GM23248 (cell line): ENCODE measurements around the gene TMED1. TPM values are rescaled to one million over a fixed set of nuclear protein-coding genes. Genes with fewer than 3 reads are reported as not detected.
A peak's percentile ranks its signal among the peaks of the same experiment; 100 is the strongest.

Experiments
- DNase-seq: peaks from one replicate; pipeline ENCODE4 v3.0.0-alpha.2; 2015
- H2AFZ ChIP-seq: fragments of 200-600 bp; sonication (generic); 2 replicates; pipeline ENCODE4 v1.6.1; 2016; ENCODE audit warnings: antibody characterized with exemption
- H3F3A ChIP-seq: fragments of 200-600 bp; sonication (generic); 2 replicates; pipeline ENCODE4 v1.6.1; 2016; ENCODE audit warnings: mild to moderate bottlenecking, antibody characterized with exemption, mixed run types; ENCODE audit not compliant: insufficient read depth
- H3K27ac ChIP-seq: fragments of 200-600 bp; sonication (generic); 2 replicates; pipeline ENCODE4 v1.5.1; 2016; ENCODE audit warnings: mild to moderate bottlenecking
- H3K27me3 ChIP-seq: fragments of 200-600 bp; sonication (generic); replicated peaks from 2 replicates; pipeline ENCODE4 v1.6.1; 2016; ENCODE audit warnings: mild to moderate bottlenecking; ENCODE audit not compliant: insufficient read depth
- H3K36me3 ChIP-seq: fragments of 200-600 bp; sonication (generic); 2 replicates; pipeline ENCODE4 v1.6.1; 2016; ENCODE audit warnings: low read depth, mild to moderate bottlenecking
- H3K4me1 ChIP-seq: fragments of 200-600 bp; sonication (generic); 2 replicates; pipeline ENCODE4 v1.6.1; 2016; ENCODE audit warnings: mild to moderate bottlenecking; ENCODE audit not compliant: insufficient read depth
- H3K4me2 ChIP-seq: fragments of 200-600 bp; sonication (generic); one replicate; pipeline ENCODE4 v1.6.1; 2016; ENCODE audit warnings: mild to moderate bottlenecking; ENCODE audit not compliant: unreplicated experiment
- H3K4me3 ChIP-seq: fragments of 200-600 bp; sonication (generic); 2 replicates; pipeline ENCODE4 v1.5.1; 2016; ENCODE audit warnings: mild to moderate bottlenecking
- H3K79me2 ChIP-seq: fragments of 200-600 bp; sonication (generic); 2 replicates; pipeline ENCODE4 v1.6.1; 2016; ENCODE audit warnings: mild to moderate bottlenecking; ENCODE audit not compliant: insufficient read depth
- H3K9ac ChIP-seq: fragments of 200-600 bp; sonication (generic); 2 replicates; pipeline ENCODE4 v1.6.1; 2016; ENCODE audit warnings: mild to moderate bottlenecking
- H3K9me2 ChIP-seq: fragments of 200-600 bp; sonication (generic); 2 replicates; pipeline ENCODE4 v1.6.1; 2016; ENCODE audit warnings: mixed run types, mild to moderate bottlenecking, moderate library complexity; ENCODE audit not compliant: insufficient read depth
- H3K9me3 ChIP-seq: fragments of 200-600 bp; sonication (generic); one replicate; pipeline ENCODE4 v1.6.1; 2017; ENCODE audit warnings: low read depth
- H4K20me1 ChIP-seq: fragments of 200-600 bp; sonication (generic); 2 replicates; pipeline ENCODE4 v1.6.0; 2016; ENCODE audit not compliant: insufficient read depth
- EZH2 ChIP-seq: fragments of 200-600 bp; sonication (generic); IDR thresholded peaks from 2 replicates; pipeline ENCODE4 v1.6.1; 2018; ENCODE audit warnings: antibody characterized with exemption, mild to moderate bottlenecking; ENCODE audit not compliant: insufficient read depth, poor library complexity, severe bottlenecking
- EZH2phosphoT487 ChIP-seq: fragments of 200-600 bp; sonication (generic); IDR thresholded peaks from 2 replicates; pipeline ENCODE4 v1.6.1; 2018; ENCODE audit warnings: antibody characterized with exemption, moderate library complexity, mild to moderate bottlenecking, low read depth; ENCODE audit not compliant: insufficient read depth
- WGBS, 2 experiments: methylation state at CpG; one replicate each; pipeline ENCODE4 v1.1.6; 2015 to 2017; ENCODE audit warnings: low lambda C conversion rate in 2 of 2, low coverage in 1 of 2; ENCODE audit errors: missing lambda C conversion rate in 2 of 2; 5-methylcytosine and 5-hydroxymethylcytosine counted together
- in situ Hi-C: fragments of 300-500 bp; cut with MboI; formaldehyde crosslinking; loops from 2 replicates; pipeline ENCODE4 v1.15.0; 2020
- polyA plus RNA-seq: library from polyadenylated mRNA; unstranded; fragments of >200 nt; fragmentation: Nextera tagmentation; extraction: Ambion mirVana; gene quantifications from 2 replicates; pipeline ENCODE4 v1.2.1, GENCODE V29; 2016
- total RNA-seq: library from RNA; depleted of rRNA; stranded (reverse); fragments of >200 nt; shearing (Covaris generic); gene quantifications from 2 replicates; pipeline ENCODE4 v1.2.3, GENCODE V29; 2014; rRNA removed

The TMED1 gene
- total RNA-seq: 58.7 and 66.4 TPM in 2 replicates
- polyA plus RNA-seq: 66.7 and 68.2 TPM in 2 replicates

- Histone ChIP-seq H3K27ac (peak within 1 kb of the TSS; percentile 96), H3K9ac (peak within 1 kb of the TSS; percentile 93), H3K4me1 (0 out of 2 replicates have a peak, but pooled peaks cover 6% of the 10 kb centered on the region), H3K27me3 (no peaks in the 10 kb centered on the region), H3K9me2 (no peaks in the 10 kb centered on the region), H3K79me2 (no peaks in the 10 kb centered on the region), H3K4me3 (peak within 1 kb of the TSS; percentile 81), H3K4me2 (peak within 1 kb of the TSS; percentile 74), H3K9me3 (no peaks in the 10 kb centered on the region), H3F3A (peaks cover 7% of the 10 kb centered on the region; the same call in 1 of the 2 replicates), H2AFZ (peak within 1 kb of the TSS; percentile 89), H3K36me3 (no peaks in the 10 kb centered on the region), H4K20me1 (no peaks in the 10 kb centered on the region)
- in situ Hi-C loops: no loop called here
- peak; percentile 100 for DNase-seq
- 1% methylated on average over 37 to 50 of the region's 50 CpGs for WGBS, 2 experiments
- TF ChIP-seq EZH2phosphoT487 (no peak), EZH2 (no peak)
These were observed at the start of gene TMED1 for GRCh38 chr19:10835754-10836478. TMED1 (minus strand) TSS chr19:10836212; CDS start chr19:10836191, 21 bp downstream.

GRCh38 chr19:10885201-10886169 lies 49.5 kb upstream of the TMED1 start:
- Histone ChIP-seq H2AFZ (no peak overlapping the region), H3K9ac (peak overlapping the region; percentile 40; the same call in 1 of the 2 replicates)

GRCh38 chr19:10884274-10884673 lies 48.3 kb upstream of the TMED1 start:
- Histone ChIP-seq H3K4me2 (peak overlapping the region; percentile 16), H4K20me1 (no peaks in the 10 kb centered on the region), H3K9ac (peak overlapping the region; percentile 40), H3K27me3 (no peaks in the 10 kb centered on the region), H3K4me3 (no peak overlapping the region), H3K79me2 (peaks cover 100% of the 10 kb centered on the region), H3K9me2 (no peaks in the 10 kb centered on the region), H2AFZ (no peak overlapping the region), H3F3A (no peaks in the 10 kb centered on the region; the same call in 1 of the 2 replicates), H3K27ac (peak overlapping the region; percentile 66), H3K9me3 (no peaks in the 10 kb centered on the region), H3K36me3 (no peaks in the 10 kb centered on the region), H3K4me1 (peaks cover 23% of the 10 kb centered on the region)
- in situ Hi-C loops: no loop called here
- DNase-seq: peak; percentile 87
- TF ChIP-seq EZH2 (no peak), EZH2phosphoT487 (no peak)
- WGBS, 2 experiments: 64 to 70% methylated on average over 2 of the region's 2 CpGs

More at GRCh38 chr19:10885201-10886169, 49.5 kb upstream of the TMED1 start:
- Histone ChIP-seq H3K4me1 (peaks cover 23% of the 10 kb centered on the region), H3K4me3 (no peak overlapping the region), H3K9me3 (no peaks in the 10 kb centered on the region), H3K4me2 (no peak overlapping the region), H3K36me3 (no peaks in the 10 kb centered on the region), H3K79me2 (peaks cover 100% of the 10 kb centered on the region), H3F3A (no peaks in the 10 kb centered on the region; the same call in 1 of the 2 replicates), H4K20me1 (no peaks in the 10 kb centered on the region), H3K27ac (peak overlapping the region; percentile 66), H3K27me3 (no peaks in the 10 kb centered on the region), H3K9me2 (no peaks in the 10 kb centered on the region)
- in situ Hi-C loops: no loop called here
- TF ChIP-seq EZH2 (no peak), EZH2phosphoT487 (no peak)
- WGBS, 2 experiments: 56 to 60% methylated on average over 20 of the region's 20 CpGs
- DNase-seq: peak; percentile 37

GRCh38 chr19:10882108-10882457 lies 46.1 kb upstream of the TMED1 start:
- H4K20me1 ChIP-seq: no peaks in the 10 kb centered on the region
- no peaks in the 10 kb centered on the region for H3K27me3 ChIP-seq
- no peaks in the 10 kb centered on the region for H3K9me2 ChIP-seq
- 76 to 78% methylated on average over 9 of the region's 9 CpGs for WGBS, 2 experiments
- TF ChIP-seq EZH2phosphoT487 (no peak), EZH2 (no peak)
- no peak overlapping the region for H2AFZ ChIP-seq
- H3F3A ChIP-seq: no peaks in the 10 kb centered on the region; the same call in 1 of the 2 replicates
- no peak for DNase-seq
- in situ Hi-C loops: no loop called here
- no peak overlapping the region for H3K9ac ChIP-seq
- peaks cover 18% of the 10 kb centered on the region for H3K4me1 ChIP-seq
- H3K4me3 ChIP-seq: no peak overlapping the region
- no peak overlapping the region for H3K4me2 ChIP-seq
- H3K9me3 ChIP-seq: no peaks in the 10 kb centered on the region
- H3K79me2 ChIP-seq: peaks cover 100% of the 10 kb centered on the region
- H3K36me3 ChIP-seq: no peaks in the 10 kb centered on the region
- H3K27ac ChIP-seq: no peak overlapping the region
